ENCODE measurements around the gene USP9Y. TPM values are rescaled to one million over a fixed set of nuclear protein-coding genes. Genes with fewer than 3 reads are reported as not detected.

Gene USP9Y
- not detected in 2 replicates for total RNA-seq (ENCODE audit: low replicate concordance)

GRCh38 chrY:12701181-12701695, at the start of gene USP9Y:
TSS of gene USP9Y (plus strand) at chrY:12701231. CDS start at chrY:12709448, 8,217 bp downstream.
- Histone ChIP-seq H3K79me2 (ENCODE audit: low read depth) (no peaks in the 10 kb centered on the region), H4K20me1 (ENCODE audit: low read depth) (no peaks in the 10 kb centered on the region), H3F3A (ENCODE audit: low read depth) (no peaks in the 10 kb centered on the region), H3K4me2 (no peak within 1 kb of the TSS), H2AFZ (replicated peaks) (no peak within 1 kb of the TSS), H3K9me3 (ENCODE audit: low read depth) (no peaks in the 10 kb centered on the region), H3K27ac (no peak within 1 kb of the TSS), H3K4me1 (no peaks in the 10 kb centered on the region), H3K9ac (no peak within 1 kb of the TSS), H3K36me3 (no peaks in the 10 kb centered on the region), H3K4me3 (no peak within 1 kb of the TSS), H3K27me3 (no peaks in the 10 kb centered on the region)
- DNase-seq (ENCODE audit: low spot score) = no peak
- TF ChIP-seq EZH2 (IDR thresholded peaks at IDR 0.05) (no peak), EZH2phosphoT487 (IDR thresholded peaks at IDR 0.05) (no peak)
- Mint-ChIP-seq H3K36me3 (no peaks in the 10 kb centered on the region), H3K27me3 (ENCODE audit: insufficient read depth, low read depth) (no peaks in the 10 kb centered on the region), H3K4me3 (no peak within 1 kb of the TSS), H3K27ac (no peak within 1 kb of the TSS), H3K9me3 (no peaks in the 10 kb centered on the region), H3K4me1 (no peaks in the 10 kb centered on the region)

- Mint-ChIP-seq H3K9me3 (no peaks in the 10 kb centered on the region), H3K27ac (no peak overlapping the region), H3K36me3 (no peaks in the 10 kb centered on the region), H3K4me1 (no peaks in the 10 kb centered on the region), H3K27me3 (ENCODE audit: insufficient read depth, low read depth) (no peaks in the 10 kb centered on the region), H3K4me3 (no peak overlapping the region)
- Histone ChIP-seq H3K9me3 (ENCODE audit: low read depth) (no peaks in the 10 kb centered on the region), H3K4me3 (no peak overlapping the region), H3K9ac (no peak overlapping the region), H3K36me3 (no peaks in the 10 kb centered on the region), H3K79me2 (ENCODE audit: low read depth) (no peaks in the 10 kb centered on the region), H3K4me1 (no peaks in the 10 kb centered on the region), H3K4me2 (no peak overlapping the region), H2AFZ (replicated peaks) (no peak overlapping the region), H3K27me3 (no peaks in the 10 kb centered on the region), H3F3A (ENCODE audit: low read depth) (no peaks in the 10 kb centered on the region), H4K20me1 (ENCODE audit: low read depth) (no peaks in the 10 kb centered on the region), H3K27ac (no peak overlapping the region)
- TF ChIP-seq EZH2 (IDR thresholded peaks at IDR 0.05) = no peak
- TF ChIP-seq CTCF (IDR thresholded peaks at IDR 0.05) = no peak
- no peak for TF ChIP-seq EZH2phosphoT487 (IDR thresholded peaks at IDR 0.05)
- DNase-seq (ENCODE audit: low spot score) = no peak
These were observed 49.4 kb upstream of the USP9Y start for GRCh38 chrY:12651621-12652036.

GRCh38 chrY:12661745-12662681, 39.0 kb upstream of the USP9Y start:
- Histone ChIP-seq H3K27me3 (no peaks in the 10 kb centered on the region), H3K9ac (no peak overlapping the region), H3K4me3 (no peak overlapping the region), H3K79me2 (ENCODE audit: low read depth) (no peaks in the 10 kb centered on the region), H4K20me1 (ENCODE audit: low read depth) (no peaks in the 10 kb centered on the region), H3K27ac (no peak overlapping the region), H3K9me3 (ENCODE audit: low read depth) (no peaks in the 10 kb centered on the region), H3K4me1 (no peaks in the 10 kb centered on the region), H3K4me2 (no peak overlapping the region), H3F3A (ENCODE audit: low read depth) (no peaks in the 10 kb centered on the region), H2AFZ (replicated peaks) (no peak overlapping the region), H3K36me3 (no peaks in the 10 kb centered on the region)
- no peaks in the 10 kb centered on the region for H3K4me1 Mint-ChIP-seq
- H3K36me3 Mint-ChIP-seq = no peaks in the 10 kb centered on the region
- no peak overlapping the region for H3K27ac Mint-ChIP-seq
- H3K4me3 Mint-ChIP-seq = no peak overlapping the region
- no peak for TF ChIP-seq EZH2 (IDR thresholded peaks at IDR 0.05)
- TF ChIP-seq CTCF (IDR thresholded peaks at IDR 0.05) = no peak
- TF ChIP-seq EZH2phosphoT487 (IDR thresholded peaks at IDR 0.05) = no peak
- no peaks in the 10 kb centered on the region for H3K27me3 Mint-ChIP-seq (ENCODE audit: insufficient read depth, low read depth)
- H3K9me3 Mint-ChIP-seq = no peaks in the 10 kb centered on the region
- DNase-seq (ENCODE audit: low spot score) = no peak
